BLaER1 treated with 17β-estradiol and CSF1 and Interleukin-3, amounts not matched to agents 10 nM and 100 nM (cell line): ENCODE measurements around the gene SPG11.
A peak's percentile ranks its signal among the peaks of the same experiment; 100 is the strongest.

ENCODE experiments used
- H3K27ac ChIP-seq, 11 experiments: shearing (Covaris generic); formaldehyde crosslinking; 2 replicates each; pipeline ENCODE4 v1.8.1; 2022
- H3K27me3 ChIP-seq, 11 experiments: shearing (Covaris generic); formaldehyde crosslinking; 2 replicates each; pipeline ENCODE4 v1.8.1; 2022
- H3K36me3 ChIP-seq, 11 experiments: shearing (Covaris generic); formaldehyde crosslinking; 2 replicates each; pipeline ENCODE4 v1.8.1; 2022
- H3K4me1 ChIP-seq, 10 experiments: shearing (Covaris generic); formaldehyde crosslinking; 2 replicates each; pipeline ENCODE4 v1.8.1; 2022
- H3K4me2 ChIP-seq, 11 experiments: shearing (Covaris generic); formaldehyde crosslinking; 2 replicates each; pipeline ENCODE4 v1.8.1; 2022
- H3K4me3 ChIP-seq, 10 experiments: shearing (Covaris generic); formaldehyde crosslinking; 2 replicates each; pipeline ENCODE4 v1.8.1; 2022
- H3K9ac ChIP-seq, 11 experiments: shearing (Covaris generic); formaldehyde crosslinking; 2 replicates each; pipeline ENCODE4 v1.8.1; 2022
- H3K9me3 ChIP-seq, 11 experiments: shearing (Covaris generic); formaldehyde crosslinking; replicated peaks in 1 of 11; 2 replicates each; pipeline ENCODE4 v1.8.1; 2022
- H4K20me1 ChIP-seq, 11 experiments: shearing (Covaris generic); formaldehyde crosslinking; 2 replicates each; pipeline ENCODE4 v1.8.1; 2022
- Cebpa-rat ChIP-seq, 11 experiments: shearing (Covaris generic); IDR thresholded peaks; 2 replicates each; pipeline ENCODE4 v1.8.1; 2022

Gene SPG11, protein sequence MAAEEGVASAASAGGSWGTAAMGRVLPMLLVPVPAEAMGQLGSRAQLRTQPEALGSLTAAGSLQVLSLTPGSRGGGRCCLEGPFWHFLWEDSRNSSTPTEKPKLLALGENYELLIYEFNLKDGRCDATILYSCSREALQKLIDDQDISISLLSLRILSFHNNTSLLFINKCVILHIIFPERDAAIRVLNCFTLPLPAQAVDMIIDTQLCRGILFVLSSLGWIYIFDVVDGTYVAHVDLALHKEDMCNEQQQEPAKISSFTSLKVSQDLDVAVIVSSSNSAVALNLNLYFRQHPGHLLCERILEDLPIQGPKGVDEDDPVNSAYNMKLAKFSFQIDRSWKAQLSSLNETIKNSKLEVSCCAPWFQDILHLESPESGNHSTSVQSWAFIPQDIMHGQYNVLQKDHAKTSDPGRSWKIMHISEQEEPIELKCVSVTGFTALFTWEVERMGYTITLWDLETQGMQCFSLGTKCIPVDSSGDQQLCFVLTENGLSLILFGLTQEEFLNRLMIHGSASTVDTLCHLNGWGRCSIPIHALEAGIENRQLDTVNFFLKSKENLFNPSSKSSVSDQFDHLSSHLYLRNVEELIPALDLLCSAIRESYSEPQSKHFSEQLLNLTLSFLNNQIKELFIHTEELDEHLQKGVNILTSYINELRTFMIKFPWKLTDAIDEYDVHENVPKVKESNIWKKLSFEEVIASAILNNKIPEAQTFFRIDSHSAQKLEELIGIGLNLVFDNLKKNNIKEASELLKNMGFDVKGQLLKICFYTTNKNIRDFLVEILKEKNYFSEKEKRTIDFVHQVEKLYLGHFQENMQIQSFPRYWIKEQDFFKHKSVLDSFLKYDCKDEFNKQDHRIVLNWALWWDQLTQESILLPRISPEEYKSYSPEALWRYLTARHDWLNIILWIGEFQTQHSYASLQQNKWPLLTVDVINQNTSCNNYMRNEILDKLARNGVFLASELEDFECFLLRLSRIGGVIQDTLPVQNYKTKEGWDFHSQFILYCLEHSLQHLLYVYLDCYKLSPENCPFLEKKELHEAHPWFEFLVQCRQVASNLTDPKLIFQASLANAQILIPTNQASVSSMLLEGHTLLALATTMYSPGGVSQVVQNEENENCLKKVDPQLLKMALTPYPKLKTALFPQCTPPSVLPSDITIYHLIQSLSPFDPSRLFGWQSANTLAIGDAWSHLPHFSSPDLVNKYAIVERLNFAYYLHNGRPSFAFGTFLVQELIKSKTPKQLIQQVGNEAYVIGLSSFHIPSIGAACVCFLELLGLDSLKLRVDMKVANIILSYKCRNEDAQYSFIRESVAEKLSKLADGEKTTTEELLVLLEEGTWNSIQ (N-terminal part only)

DNA sequence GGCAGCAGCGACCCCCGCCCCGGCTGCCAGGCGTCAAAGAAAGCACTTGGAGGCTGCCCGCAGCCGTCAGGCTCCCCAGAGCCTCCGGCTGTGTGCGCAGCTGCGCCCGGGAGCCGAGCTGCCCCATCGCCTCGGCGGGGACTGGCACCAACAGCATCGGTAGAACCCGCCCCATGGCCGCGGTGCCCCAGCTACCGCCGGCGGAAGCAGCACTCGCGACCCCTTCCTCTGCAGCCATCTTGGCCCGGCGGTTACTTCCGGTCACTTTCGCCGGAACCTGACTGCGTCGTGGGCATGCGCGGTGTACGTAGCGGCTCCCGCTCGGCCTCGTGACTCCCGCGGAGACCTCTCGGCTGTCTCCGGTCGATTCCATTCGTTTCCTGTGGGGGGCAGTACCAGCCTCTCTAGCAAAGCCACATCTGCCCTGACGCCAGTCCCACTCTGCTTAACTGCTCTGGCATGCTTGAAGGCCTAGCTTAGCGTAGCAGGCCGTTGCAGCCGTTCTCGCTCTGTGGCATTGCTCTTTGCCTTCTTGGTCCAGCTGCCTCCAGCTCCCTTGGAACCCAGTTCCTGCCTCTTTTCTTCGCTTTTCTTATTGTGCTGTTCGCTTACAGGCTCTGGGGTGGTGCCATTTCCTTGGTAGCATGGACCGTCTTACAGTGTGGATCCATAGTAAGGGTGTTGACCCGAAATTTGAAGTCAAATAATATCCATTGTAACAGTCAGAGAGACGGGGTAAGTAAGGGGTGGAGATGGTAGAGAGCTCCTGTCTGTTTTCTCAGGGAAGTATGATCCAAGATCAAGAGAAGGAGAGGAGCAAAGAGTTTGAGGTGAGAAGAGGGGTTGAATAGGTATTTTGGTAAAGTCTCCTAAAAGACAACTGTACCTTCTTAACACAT lies at the start of gene SPG11:
Gene SPG11, minus strand, starts transcription at position 253 of the 899 bp plus-strand sequence. Its CDS starts 15 bp downstream, at position 238.
- Histone ChIP-seq H3K27me3 (no peaks in the 10 kb centered on the region), H3K36me3 (peaks cover 11 to 19% (median 17%) of the 10 kb centered on the region in 11 experiments; a peak in 18 of 22 replicates), H4K20me1 (no peaks in the 10 kb centered on the region), H3K4me2 (peak within 1 kb of the TSS; percentile 74 to 94 (median 84)), H3K9ac (peak within 1 kb of the TSS; percentile 86 to 99 (median 93)), H3K4me3 (peak within 1 kb of the TSS; percentile 69 to 100 (median 86)), H3K9me3 (no peaks in the 10 kb centered on the region), H3K27ac (peak within 1 kb of the TSS; percentile 89 to 97 (median 95)), H3K4me1 (peaks cover 22 to 48% (median 28%) of the 10 kb centered on the region in 10 experiments)
- no peak for TF ChIP-seq Cebpa-rat (IDR thresholded peaks at IDR 0.05)

DNA sequence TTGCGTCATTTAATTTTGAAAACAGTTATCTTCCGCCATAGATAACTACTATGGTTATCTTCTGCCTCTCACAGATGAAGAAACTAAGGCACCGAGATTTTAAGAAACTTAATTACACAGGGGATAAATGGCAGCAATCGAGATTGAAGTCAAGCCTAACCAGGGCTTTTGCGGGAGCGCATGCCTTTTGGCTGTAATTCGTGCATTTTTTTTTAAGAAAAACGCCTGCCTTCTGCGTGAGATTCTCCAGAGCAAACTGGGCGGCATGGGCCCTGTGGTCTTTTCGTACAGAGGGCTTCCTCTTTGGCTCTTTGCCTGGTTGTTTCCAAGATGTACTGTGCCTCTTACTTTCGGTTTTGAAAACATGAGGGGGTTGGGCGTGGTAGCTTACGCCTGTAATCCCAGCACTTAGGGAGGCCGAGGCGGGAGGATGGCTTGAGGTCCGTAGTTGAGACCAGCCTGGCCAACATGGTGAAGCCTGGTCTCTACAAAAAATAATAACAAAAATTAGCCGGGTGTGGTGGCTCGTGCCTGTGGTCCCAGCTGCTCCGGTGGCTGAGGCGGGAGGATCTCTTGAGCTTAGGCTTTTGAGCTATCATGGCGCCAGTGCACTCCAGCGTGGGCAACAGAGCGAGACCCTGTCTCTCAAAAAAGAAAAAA lies 49.0 kb upstream of the SPG11 start:
- no peak for TF ChIP-seq Cebpa-rat (IDR thresholded peaks at IDR 0.05)
- H3K4me1 ChIP-seq, result peaks cover 39 to 53% (median 46%) of the 10 kb centered on the region in 10 experiments
- peaks cover 37 to 51% (median 45%) of the 10 kb centered on the region in 11 experiments for H3K36me3 ChIP-seq
- no peaks in the 10 kb centered on the region for H3K27me3 ChIP-seq
- H3K9me3 ChIP-seq, result no peaks in the 10 kb centered on the region
- H4K20me1 ChIP-seq, result peaks cover 58 to 61% (median 60%) of the 10 kb centered on the region in 11 experiments
- H3K4me3 ChIP-seq, result peak overlapping the region; percentile 86 to 98 (median 96)
- peak overlapping the region; percentile 97 to 100 (median 99) for H3K9ac ChIP-seq
- peak overlapping the region; percentile 97 to 100 (median 99) for H3K27ac ChIP-seq
- H3K4me2 ChIP-seq, result peak overlapping the region; percentile 81 to 97 (median 88)

GRCh38 chr15:44711743-44712345 lies 48.4 kb upstream of the SPG11 start:
- peaks cover 30 to 51% (median 40%) of the 10 kb centered on the region in 11 experiments for H3K36me3 ChIP-seq
- H3K9me3 ChIP-seq, result peaks cover 0 to 2% (median 0%) of the 10 kb centered on the region in 11 experiments; a peak in 1 of 22 replicates
- peaks cover 51 to 55% (median 54%) of the 10 kb centered on the region in 11 experiments for H4K20me1 ChIP-seq
- TF ChIP-seq Cebpa-rat (IDR thresholded peaks at IDR 0.05), result no peak
- no peaks in the 10 kb centered on the region for H3K27me3 ChIP-seq
- H3K27ac ChIP-seq, result peak overlapping the region; percentile 97 to 100 (median 99)
- H3K4me3 ChIP-seq, result peak overlapping the region; percentile 86 to 98 (median 96)
- peak overlapping the region; percentile 81 to 97 (median 88) for H3K4me2 ChIP-seq
- peaks cover 33 to 47% (median 45%) of the 10 kb centered on the region in 10 experiments for H3K4me1 ChIP-seq
- peak overlapping the region; percentile 97 to 100 (median 99) for H3K9ac ChIP-seq

GRCh38 chr15:44711096-44711742 lies 47.8 kb upstream of the SPG11 start, which contains the start of the genes B2M and PATL2:
Gene B2M (plus strand): TSS chr15:44711517. CDS start chr15:44711547, 30 bp downstream.
Gene PATL2 (minus strand): TSS chr15:44711323. CDS start chr15:44676490, 34,833 bp downstream.
- Histone ChIP-seq H3K9me3 (peaks cover 0 to 8% (median 0%) of the 10 kb centered on the region in 11 experiments; a peak in 3 of 22 replicates), H3K27me3 (no peaks in the 10 kb centered on the region), H3K27ac (peak within 1 kb of the TSS; percentile 97 to 100 (median 99)), H3K4me3 (peak within 1 kb of the TSS; percentile 86 to 98 (median 96)), H3K4me2 (peak within 1 kb of the TSS; percentile 81 to 97 (median 88)), H3K9ac (peak within 1 kb of the TSS; percentile 97 to 100 (median 99)), H3K36me3 (peaks cover 24 to 45% (median 35%) of the 10 kb centered on the region in 11 experiments), H3K4me1 (peaks cover 33 to 45% (median 40%) of the 10 kb centered on the region in 10 experiments), H4K20me1 (peaks cover 45 to 48% (median 47%) of the 10 kb centered on the region in 11 experiments)
- no peak for TF ChIP-seq Cebpa-rat (IDR thresholded peaks at IDR 0.05)

DNA sequence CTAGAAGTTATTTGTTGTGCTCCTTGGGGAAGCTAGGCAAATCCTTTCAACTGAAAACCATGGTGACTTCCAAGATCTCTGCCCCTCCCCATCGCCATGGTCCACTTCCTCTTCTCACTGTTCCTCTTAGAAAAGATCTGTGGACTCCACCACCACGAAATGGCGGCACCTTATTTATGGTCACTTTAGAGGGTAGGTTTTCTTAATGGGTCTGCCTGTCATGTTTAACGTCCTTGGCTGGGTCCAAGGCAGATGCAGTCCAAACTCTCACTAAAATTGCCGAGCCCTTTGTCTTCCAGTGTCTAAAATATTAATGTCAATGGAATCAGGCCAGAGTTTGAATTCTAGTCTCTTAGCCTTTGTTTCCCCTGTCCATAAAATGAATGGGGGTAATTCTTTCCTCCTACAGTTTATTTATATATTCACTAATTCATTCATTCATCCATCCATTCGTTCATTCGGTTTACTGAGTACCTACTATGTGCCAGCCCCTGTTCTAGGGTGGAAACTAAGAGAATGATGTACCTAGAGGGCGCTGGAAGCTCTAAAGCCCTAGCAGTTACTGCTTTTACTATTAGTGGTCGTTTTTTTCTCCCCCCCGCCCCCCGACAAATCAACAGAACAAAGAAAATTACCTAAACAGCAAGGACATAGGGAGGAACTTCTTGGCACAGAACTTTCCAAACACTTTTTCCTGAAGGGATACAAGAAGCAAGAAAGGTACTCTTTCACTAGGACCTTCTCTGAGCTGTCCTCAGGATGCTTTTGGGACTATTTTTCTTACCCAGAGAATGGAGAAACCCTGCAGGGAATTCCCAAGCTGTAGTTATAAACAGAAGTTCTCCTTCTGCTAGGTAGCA lies 47.0 kb upstream of the SPG11 start:
- Histone ChIP-seq H3K4me2 (peak overlapping the region; percentile 70 to 93 (median 75)), H3K4me3 (peak overlapping the region; percentile 86 to 98 (median 96)), H3K27me3 (no peaks in the 10 kb centered on the region), H3K27ac (peak overlapping the region; percentile 97 to 100 (median 99)), H4K20me1 (peaks cover 38 to 41% (median 40%) of the 10 kb centered on the region in 11 experiments), H3K36me3 (peaks cover 16 to 38% (median 28%) of the 10 kb centered on the region in 11 experiments), H3K4me1 (peaks cover 27 to 39% (median 33%) of the 10 kb centered on the region in 10 experiments), H3K9me3 (peaks cover under 1 to 16% (median 5%) of the 10 kb centered on the region in 11 experiments; a peak in 13 of 22 replicates), H3K9ac (peak overlapping the region; percentile 97 to 100 (median 99))
- TF ChIP-seq Cebpa-rat (IDR thresholded peaks at IDR 0.05), result no peak
